ENCODE data around the gene DAGLA.

The DAGLA gene

DNA sequence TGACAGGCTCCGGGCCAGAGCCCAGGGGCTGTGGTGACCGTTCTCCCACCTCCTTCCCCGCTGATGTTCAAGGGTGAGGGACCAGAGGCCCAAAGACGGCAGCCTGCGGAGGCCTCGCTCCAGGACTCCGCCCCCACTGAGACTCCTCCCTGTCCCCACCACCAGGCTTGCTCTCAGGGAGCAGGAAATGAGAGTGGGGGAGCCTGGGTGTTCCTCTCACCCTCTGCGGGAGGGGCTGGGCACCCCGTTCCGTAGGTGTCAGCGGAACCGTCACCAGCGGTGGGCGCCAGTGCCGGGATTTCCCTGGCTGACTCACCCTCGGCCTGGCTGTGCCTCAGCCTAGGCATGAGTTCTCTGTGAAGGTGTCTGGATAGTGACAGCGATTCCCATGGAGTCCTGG is 15.7 kb downstream of the DAGLA start:
- TF ChIP-seq, protein P1, sequence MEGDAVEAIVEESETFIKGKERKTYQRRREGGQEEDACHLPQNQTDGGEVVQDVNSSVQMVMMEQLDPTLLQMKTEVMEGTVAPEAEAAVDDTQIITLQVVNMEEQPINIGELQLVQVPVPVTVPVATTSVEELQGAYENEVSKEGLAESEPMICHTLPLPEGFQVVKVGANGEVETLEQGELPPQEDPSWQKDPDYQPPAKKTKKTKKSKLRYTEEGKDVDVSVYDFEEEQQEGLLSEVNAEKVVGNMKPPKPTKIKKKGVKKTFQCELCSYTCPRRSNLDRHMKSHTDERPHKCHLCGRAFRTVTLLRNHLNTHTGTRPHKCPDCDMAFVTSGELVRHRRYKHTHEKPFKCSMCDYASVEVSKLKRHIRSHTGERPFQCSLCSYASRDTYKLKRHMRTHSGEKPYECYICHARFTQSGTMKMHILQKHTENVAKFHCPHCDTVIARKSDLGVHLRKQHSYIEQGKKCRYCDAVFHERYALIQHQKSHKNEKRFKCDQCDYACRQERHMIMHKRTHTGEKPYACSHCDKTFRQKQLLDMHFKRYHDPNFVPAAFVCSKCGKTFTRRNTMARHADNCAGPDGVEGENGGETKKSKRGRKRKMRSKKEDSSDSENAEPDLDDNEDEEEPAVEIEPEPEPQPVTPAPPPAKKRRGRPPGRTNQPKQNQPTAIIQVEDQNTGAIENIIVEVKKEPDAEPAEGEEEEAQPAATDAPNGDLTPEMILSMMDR (IDR thresholded peaks at IDR 0.05; ENCODE audit: low read depth, low read length, missing control alignments): peak; percentile 7
- H3K4me3 ChIP-seq (ENCODE audit: low read depth, low read length): no peak overlapping the region
- in situ Hi-C loops (cut with HindIII; ENCODE audit: low sequenced_read_pairs): no loop called here
- no peak for DNase-seq (ENCODE audit: low read depth)

- TF ChIP-seq, protein P1 (IDR thresholded peaks at IDR 0.05; ENCODE audit: low read depth, low read length, missing control alignments): no peak
- in situ Hi-C loops (cut with HindIII; ENCODE audit: low sequenced_read_pairs): no loop called here
- H3K4me3 ChIP-seq (ENCODE audit: low read depth, low read length): no peak overlapping the region
- DNase-seq (ENCODE audit: low read depth): no peak
Measured at GRCh38 chr11:61696602-61697001, 16.4 kb downstream of the DAGLA start.

DNA sequence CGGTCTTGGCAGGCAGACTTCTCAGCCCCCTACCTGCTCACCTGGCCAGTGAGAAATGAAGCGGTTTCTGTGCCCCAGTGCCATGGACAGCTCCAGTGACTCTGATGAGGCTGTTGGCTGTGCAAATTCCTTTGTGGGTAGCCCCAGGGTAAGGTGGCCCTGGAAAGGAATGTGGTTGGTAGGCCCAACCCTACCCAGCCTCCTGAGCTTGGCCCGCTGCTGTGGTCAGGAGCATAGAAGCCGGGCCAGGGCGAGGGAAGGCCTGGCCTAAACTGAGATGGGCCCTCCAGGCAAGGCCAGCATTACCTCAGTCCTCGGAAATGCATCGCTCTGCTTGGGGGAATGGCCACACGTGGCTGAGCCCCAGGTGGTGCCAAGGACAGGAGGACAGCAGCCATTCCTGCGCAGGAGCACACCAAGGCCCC is 16.9 kb downstream of the DAGLA start:
- in situ Hi-C loops (cut with HindIII; ENCODE audit: low sequenced_read_pairs): no loop called here
- H3K4me3 ChIP-seq (ENCODE audit: low read depth, low read length): no peak overlapping the region
- TF ChIP-seq, protein P1 (IDR thresholded peaks at IDR 0.05; ENCODE audit: low read depth, low read length, missing control alignments): no peak
- no peak for DNase-seq (ENCODE audit: low read depth)

DNA sequence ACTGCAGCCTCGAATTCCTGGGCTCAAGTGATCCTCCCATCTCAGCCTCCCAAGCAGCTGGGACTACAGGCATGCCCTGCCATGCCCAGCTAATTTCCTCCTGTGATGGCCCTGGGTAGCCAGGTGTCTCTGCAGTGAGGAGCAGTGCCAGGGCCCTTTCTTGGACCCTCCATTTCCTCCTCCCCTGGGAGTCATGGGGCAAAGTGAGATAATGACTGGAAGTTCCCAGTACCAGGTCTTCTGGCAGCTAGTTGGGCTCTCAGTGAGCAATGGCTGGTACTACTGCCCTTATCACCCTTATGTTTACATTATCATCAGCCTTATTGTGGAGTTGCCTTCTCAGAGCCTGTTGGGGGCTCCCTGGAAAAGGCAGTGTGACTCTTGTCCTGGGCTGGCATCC is 17.6 kb downstream of the DAGLA start:
- DNase-seq (ENCODE audit: low read depth): no peak
- H3K4me3 ChIP-seq (ENCODE audit: low read depth, low read length): no peak overlapping the region
- in situ Hi-C loops (cut with HindIII; ENCODE audit: low sequenced_read_pairs): no loop called here
- TF ChIP-seq, protein P1 (IDR thresholded peaks at IDR 0.05; ENCODE audit: low read depth, low read length, missing control alignments): no peak

- H3K4me3 ChIP-seq (ENCODE audit: low read depth, low read length): no peak overlapping the region
- DNase-seq (ENCODE audit: low read depth): no peak
- in situ Hi-C loops (cut with HindIII; ENCODE audit: low sequenced_read_pairs): no loop called here
Measured at GRCh38 chr11:61698173-61698948, 18.2 kb downstream of the DAGLA start.

GRCh38 chr11:61699737-61700160 is 19.6 kb downstream of the DAGLA start:
- TF ChIP-seq, protein P1 (IDR thresholded peaks at IDR 0.05; ENCODE audit: low read depth, low read length, missing control alignments): no peak
- DNase-seq (ENCODE audit: low read depth): no peak
- no peak overlapping the region for H3K4me3 ChIP-seq (ENCODE audit: low read depth, low read length)
- in situ Hi-C loops (cut with HindIII; ENCODE audit: low sequenced_read_pairs): no loop called here

More at GRCh38 chr11:61698173-61698948, 18.2 kb downstream of the DAGLA start:
- TF ChIP-seq, protein P1 (IDR thresholded peaks at IDR 0.05; ENCODE audit: low read depth, low read length, missing control alignments): no peak

Measured in astrocyte of the cerebellum (primary cell).